Hindlimb muscle (tissue), 1 donor: ENCODE measurements around the gene ABLIM1. TPM values are rescaled to one million over a fixed set of nuclear protein-coding genes. Genes with fewer than 3 reads are reported as not detected.
A peak's percentile ranks its signal among the peaks of the same experiment; 100 is the strongest.

Experiments used
- DNase-seq: peaks from one replicate; pipeline ENCODE4 v3.0.0-alpha.2; 2013
- polyA plus RNA-seq: library from polyadenylated mRNA; unstranded; fragments of 120-200 nt; gene quantifications from one replicate; pipeline ENCODE4 v1.2.1, GENCODE V29; 2013; ENCODE audit not compliant: insufficient read length

The ABLIM1 gene
- polyA plus RNA-seq, 1 donor = 43.9 TPM

DNA sequence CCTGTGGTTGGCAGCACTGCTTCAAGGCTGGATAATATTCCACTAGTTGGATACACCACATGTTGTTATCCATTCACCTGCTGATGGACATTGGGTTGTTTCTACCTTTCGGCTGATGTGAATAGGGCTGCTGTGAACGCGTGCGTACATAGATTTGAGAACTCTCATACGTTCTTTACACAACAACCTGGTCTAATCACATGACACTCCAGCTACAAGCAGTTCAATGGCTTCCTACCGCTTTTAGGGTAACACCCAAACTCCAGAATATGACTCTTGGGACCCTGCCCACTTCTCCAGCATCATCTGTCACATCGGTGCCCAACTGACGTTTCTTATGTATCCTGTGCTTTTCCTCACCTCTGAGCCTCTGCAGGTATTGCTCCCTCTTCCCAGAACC lies 114.6 kb downstream of the ABLIM1 start:
- no peak for DNase-seq

DNA sequence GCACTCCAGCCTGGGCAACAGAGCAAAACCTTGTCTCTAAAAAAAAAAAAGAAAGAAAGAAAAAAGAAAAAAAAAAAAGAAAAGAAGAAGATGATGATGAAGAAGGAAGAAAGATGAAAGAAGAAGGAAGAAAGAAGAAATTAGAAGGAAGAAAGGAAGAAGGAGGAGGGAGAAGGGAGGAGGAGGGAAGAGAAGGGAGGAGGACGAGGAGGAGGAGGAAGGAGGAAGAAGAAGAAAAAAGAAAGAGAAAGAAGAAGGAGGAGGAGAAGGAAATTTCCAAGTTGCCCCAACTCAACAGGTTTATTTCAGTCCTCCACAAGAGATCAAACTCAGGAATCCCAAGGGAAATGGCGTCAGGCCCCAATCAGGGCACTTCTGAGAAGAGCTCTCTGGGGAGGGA lies 115.7 kb downstream of the ABLIM1 start:
- no peak for DNase-seq

DNA sequence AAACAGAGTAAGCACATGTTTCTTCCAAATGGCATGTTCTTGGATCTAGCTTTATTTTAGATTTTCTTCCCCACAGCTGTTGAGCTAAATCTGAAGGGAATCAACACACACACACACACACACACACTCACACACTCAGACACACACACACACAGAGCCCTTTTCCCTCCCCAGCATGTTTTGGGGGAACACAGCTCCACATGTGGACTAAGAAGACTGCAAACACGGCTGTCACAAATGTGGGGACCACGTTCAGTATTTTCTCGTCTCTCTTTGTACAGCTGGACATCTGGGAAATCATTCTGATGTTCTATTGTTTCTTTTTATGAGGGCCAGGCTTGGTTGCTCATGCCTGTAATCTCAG lies 116.3 kb downstream of the ABLIM1 start:
- DNase-seq = no peak

DNA sequence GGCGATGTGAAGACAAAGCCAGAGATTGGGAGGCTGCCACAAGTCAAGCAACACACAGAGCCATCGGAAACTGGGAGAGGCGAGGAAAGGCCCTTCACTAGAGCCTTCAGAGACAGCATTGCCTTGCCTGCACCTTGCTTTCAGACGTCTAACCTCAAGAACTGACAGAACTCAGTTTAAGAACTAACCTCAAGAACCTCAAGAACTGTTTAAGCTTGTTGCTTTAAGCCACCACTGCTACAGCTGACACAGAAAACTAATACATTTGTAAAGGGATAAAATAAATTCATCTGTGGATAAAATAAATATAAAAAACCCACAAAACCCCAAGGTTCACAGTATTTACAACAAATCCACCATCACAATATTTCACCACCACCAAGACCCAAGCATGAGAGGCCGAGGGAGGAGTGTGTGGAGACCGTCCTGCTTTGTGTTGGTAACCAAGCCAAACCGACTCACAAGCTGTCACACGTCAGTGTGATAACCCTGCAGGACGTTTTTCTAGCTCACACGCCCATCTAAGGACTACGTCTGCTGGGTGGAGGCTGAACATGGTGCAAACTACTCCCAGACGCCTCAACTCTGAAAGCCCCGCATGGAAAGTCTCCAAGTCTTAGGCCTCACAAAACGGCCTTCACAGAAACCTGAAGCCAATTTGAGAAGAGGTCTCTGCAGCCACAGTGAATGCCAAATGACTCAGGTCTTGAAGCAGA lies 116.8 kb downstream of the ABLIM1 start:
- DNase-seq = peak; percentile 80

DNA sequence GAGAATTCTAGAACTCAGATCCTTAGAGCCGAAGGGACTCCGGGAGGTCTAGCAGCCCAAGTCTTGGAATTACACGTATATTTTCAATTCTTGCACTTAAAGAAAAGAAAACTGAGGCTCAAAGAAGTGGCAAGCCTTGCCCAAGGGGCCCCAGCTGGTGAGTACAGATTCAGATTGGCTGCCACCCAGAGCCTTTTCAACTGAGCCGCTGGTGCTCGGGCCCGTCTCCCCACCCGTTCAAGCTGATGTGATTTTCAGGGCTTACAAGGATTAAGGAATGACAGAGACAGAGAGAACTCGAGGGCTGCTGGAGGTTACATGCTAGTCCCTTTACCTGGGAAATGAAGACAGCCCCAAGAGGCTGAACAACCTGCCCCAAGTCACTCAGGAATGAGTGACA lies 117.8 kb downstream of the ABLIM1 start:
- DNase-seq = no peak

DNA sequence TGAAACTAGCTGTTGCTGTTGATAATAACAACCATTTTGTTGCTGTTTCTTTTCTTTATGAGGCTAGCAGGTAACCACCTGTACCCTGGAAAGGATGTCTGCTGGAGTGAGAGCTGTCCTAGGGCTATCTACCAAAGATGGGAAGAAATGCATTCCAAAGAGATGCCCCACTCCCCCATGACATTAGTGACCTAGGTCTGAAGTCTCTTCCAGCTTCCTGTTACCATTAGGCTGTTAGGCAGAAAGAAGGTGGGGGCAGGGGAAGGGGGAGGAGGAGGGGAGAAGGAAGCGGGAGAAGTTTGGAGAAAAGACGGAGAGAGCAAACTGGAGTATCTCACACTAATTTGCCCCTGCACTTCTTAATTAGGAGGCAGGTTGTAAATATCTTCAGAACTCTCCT lies 118.5 kb downstream of the ABLIM1 start:
- DNase-seq = no peak

DNA sequence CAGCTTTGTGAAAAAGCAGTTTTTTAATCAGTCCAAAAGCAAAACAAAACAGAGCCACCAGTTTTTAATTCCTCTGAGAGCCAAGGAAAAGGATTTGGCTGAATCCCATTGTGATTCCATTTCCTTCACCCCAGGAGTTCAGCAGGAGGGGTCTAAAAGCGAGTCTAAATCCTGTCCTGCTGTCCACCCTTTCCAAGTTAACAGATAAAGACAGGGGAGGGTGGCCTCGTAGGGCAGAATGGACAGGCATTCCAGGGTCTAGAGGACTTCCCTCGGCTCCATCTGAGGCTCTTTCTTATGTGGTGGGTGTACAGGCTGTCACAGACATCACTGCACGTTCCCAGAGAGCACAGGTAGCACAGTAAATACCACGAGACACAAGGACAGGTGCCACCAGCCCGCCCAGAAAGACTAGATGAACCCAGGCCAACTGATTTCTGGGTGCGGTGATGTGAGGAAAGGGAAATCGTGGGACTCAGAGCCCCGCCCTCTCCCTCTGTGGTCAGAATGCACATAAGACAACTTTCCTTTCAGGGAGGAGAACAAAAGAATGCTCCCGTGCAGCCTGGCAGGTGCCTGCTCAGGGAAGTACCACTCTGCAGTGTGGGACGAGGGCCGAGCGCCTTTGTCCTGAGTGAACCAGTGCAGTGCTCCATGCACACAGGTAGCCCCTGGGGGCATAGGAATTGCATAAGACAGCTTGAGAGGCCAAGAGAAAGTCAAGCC lies 119.7 kb downstream of the ABLIM1 start:
- DNase-seq = no peak

DNA sequence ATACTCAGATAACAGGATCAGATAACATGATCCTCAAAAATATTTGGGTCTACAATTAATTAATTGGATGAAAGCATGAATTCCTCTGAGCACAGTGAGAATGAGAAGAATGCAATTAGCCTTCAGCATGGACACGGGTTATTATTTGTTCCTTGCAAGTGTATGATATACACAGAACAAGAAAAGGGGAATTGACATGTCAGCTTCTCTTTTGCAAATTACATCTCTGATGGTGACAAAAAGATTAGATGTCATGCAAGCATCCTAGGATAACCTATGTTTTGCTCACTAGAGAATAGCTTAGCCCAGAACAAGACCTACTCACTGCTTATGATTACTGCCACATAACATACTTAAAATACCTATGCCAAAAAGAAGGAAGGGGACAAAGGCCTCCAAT lies 120.3 kb downstream of the ABLIM1 start:
- no peak for DNase-seq

DNA sequence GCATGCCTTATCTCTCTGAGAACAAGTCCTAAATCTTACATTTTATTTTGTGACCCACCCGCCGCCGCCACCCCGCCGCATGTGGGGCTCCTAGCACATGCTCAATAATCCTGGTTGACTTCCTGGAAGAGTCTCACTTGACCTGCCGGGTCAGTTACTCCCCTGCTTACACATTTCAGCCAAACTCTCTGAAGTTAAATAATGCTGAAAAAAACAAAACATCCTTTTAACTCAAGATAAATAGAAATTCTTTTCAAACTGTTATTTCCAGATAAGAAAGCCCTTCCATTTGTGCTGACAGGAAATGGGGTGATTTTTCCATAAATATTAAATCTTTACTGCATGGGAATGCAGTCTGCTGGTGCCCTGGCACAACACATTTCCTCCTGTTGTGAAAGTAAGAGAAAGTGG lies 123.5 kb downstream of the ABLIM1 start:
- DNase-seq = no peak

DNA sequence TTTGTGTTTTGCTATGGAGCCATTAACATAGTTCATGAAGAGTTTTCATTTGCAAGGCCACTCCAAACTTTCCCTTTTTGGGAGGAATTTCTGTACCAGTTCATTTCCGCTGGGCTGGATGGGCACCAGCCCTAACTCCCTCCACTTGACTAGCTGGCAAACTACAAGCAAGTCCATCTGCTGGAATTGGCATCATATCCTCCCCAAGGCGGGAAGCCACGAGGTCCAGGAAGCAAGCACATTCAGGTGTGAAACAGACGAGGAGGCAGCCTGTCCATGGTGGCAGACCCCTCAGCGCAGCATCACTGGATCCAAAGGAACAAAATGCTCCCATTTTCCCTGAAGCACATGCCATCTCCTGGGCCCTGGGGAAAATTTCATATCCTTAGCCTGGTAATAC lies 125.8 kb downstream of the ABLIM1 start:
- no peak for DNase-seq

DNA sequence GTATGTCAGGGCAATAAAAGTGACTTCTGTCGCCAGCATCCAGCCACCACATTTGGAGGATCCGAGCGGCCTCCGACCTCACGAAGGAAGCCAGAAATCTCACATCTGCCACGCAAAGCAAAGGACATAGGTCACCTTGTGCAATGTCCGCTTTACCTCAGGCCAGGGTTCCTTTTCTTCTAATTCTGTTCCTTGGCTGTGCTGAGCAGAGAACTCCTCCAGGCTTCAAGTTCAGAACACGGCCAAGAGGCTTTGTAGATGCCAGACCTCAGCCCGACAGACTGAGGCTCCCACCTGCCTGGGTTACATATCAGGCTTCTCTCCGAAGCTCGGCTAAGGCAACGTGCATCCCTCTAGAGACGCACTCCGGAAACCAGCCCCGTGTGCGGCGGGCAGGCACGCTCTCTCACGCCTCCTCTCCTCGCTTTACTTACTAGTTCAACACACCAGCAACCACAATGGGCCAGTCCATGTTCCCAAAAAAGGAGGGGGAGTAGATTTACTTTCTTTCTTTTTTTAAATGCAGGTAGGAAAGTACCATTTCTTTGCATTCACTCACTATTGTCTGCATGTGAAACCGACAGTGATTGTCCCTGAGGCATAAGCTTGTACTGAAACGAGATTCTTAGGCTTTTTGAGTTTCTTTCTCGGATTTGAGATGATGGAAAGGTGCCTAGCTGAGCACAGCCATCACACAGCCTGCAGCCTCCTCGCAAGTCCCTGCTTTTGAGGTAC lies 131.4 kb downstream of the ABLIM1 start:
- peak; percentile 85 for DNase-seq

DNA sequence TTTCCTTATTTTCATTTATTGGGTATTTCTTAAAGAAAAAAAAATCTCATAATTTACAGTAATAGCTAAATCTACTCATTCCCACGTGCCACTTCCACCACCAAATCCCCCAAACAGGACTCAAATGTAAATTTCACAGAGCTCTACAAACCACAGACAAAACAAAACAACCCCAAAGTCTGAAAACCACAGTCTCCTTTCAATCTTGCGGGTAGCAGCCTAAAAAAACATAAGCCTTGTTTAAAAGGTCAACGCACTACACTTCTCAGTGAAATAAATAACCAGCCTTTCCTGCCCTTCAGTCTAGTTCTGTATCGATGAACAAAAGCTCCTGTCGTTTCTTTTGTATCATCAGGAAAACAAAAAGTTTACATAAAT lies 132.0 kb downstream of the ABLIM1 start:
- DNase-seq = no peak

DNA sequence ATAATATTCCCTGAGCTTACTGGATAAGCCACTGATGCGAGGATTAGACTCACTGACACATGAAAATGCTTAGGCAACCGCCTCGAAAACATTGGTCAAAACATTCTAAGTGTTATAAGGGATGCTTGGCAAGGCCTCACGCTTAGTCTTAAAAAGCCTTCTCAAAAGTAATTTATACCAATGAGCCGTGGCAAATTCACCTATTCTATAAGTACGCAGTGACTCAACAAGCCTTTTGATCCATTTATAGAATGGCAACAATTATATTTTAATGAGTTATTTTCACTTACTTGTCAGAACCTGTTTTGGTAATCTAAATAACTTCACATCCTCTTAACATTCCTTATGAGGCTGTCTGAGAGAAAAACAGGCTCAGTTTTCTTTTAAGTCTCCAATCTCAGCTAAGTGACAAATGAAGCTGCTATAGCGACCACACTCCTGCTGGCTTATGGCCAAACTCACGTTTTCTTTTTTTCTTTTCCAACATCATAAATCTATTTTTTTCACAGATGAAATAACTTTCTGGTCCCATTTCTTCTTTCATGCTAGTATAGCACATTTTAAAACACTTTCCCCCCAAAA lies 132.6 kb downstream of the ABLIM1 start:
- DNase-seq = peak; percentile 47

DNA sequence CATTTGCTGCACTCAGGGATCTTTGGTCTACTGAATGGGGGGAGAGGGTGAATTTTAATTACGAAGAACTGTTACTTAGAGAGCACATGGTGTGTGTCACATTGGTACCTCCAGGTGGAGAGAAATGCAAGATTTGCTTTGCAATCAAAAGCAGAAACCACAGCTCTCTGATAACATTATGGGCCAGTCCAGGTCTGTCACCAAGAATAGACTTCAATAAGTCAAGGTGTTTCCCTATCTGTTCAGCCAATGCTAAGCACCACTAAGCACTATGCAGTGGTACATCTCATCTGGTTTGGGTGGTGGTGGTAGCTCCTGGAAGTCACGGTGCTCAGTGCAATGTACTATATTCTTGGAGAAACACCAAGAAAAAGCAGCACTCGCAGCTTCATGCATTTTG lies 134.2 kb downstream of the ABLIM1 start:
- DNase-seq = no peak

DNA sequence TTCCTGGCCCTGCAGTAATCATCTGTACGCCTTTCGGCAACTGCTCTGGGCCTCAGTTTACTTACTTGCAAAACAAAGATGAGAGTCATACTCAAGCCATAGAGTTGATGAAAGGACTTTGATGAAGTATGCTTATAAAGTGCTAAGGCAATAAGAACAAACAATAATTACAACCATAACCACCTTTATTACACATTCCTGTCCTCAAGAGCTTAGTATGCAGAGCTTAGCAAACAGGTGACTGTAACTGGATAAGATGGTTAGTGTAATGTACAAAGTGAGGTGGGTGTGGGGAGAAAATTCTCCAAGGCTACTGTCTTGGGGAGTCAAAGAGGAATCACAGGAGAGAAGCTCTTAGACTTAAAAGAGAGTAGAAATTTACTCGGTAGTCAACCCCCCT lies 136.8 kb downstream of the ABLIM1 start:
- DNase-seq = no peak

DNA sequence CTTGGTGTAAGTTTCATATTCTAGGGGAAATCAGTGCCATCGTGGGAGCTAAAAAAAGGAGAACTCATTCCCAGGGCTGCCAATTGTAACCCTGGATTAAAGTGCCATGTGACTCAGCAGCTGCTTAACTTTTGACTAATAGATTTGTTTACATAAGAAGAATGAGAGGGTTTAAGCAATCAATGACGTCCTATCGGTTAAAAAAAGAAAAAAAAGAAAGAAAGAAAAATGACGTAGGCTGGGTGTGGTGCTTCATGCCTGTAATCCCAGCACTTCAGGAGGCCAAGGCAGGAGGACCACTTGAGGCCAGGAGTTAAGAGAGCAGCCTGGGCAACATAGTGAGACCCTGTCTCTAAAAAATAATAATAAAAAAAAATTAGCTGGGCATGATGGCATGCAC lies 137.6 kb downstream of the ABLIM1 start:
- no peak for DNase-seq

DNA sequence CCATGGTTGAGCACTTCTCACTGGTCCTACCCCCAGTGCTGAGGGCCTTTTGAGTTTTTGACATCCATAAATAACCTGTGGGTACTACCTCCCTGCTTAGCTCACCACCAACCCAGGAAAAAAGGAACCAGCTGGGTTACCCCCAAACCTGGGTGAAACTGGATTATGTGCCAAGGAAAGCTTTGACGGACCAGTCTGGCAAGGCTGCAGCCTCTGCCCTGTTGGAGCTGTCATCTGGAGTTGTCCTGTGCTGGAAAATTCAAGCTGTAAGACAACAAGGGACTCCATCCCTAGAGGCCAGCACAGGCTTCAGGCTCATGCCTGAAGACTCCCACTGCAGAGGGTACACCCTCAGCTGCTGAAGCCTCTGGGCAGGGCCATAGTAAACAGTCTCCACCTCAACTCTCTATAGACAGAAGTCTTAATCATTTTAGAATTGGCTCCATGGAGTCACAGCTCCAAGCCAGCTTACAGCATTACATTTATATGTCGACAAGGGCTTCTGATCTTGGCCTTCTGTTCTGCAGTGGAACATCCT lies 138.2 kb downstream of the ABLIM1 start:
- DNase-seq = no peak

DNA sequence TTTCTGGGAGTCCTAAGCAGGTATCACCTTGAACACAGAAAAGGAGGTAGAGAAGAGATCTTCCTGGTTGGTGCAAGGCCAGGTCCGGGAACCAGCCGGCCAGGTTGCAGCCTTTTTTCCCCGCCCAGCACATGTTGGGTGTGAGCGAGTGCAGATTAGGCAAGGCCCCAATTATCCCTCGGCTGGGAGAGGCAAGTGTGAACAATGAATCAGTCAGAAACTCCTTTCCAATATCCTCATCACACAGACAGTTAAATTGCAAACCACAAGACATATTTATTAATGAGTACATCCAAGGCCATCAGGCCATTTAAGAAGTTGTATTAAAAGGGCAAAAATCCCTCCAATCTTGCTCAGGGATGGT lies 138.8 kb downstream of the ABLIM1 start:
- no peak for DNase-seq

DNA sequence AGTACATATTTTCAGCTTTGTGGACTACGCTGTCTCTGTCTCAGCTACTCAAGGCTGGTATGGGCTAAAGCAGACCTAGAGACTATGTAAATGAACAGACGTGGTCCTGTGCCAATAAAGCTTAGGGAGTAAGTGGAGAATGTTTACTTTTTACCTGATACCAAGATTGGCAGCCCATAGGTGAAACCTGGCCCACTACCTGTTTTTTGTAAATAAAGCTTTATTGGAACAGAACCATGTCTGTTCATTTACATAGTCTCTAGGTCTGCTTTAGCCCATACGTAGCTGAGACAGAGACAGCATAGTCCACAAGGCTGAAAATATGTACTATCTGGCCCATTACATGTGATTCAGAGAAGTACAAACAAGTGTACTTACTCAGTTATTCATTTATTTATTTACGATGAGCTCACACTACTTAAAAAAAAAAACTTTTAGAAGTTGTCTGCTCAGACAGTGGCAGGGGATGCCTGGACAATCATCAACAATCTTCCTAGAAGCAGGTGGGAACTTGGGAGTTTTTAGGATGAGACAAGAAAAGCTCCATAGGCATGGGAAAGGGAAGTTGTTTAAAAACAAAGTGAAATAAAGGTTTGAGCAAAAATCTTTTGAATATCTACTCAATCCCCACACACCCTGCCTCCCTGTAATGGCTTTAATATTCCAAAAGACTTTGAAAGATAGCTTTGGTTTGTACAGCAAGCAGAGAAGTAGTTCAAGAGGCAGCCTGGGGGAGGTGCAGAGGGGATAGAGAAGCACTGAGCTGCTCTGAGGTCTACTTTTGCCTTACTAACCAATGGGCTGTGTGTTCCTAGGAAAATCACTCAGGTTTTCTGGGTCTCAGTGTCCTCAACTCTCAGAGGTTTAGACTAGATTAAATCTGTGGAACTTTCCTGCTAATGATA lies 139.4 kb downstream of the ABLIM1 start:
- DNase-seq = no peak

DNA sequence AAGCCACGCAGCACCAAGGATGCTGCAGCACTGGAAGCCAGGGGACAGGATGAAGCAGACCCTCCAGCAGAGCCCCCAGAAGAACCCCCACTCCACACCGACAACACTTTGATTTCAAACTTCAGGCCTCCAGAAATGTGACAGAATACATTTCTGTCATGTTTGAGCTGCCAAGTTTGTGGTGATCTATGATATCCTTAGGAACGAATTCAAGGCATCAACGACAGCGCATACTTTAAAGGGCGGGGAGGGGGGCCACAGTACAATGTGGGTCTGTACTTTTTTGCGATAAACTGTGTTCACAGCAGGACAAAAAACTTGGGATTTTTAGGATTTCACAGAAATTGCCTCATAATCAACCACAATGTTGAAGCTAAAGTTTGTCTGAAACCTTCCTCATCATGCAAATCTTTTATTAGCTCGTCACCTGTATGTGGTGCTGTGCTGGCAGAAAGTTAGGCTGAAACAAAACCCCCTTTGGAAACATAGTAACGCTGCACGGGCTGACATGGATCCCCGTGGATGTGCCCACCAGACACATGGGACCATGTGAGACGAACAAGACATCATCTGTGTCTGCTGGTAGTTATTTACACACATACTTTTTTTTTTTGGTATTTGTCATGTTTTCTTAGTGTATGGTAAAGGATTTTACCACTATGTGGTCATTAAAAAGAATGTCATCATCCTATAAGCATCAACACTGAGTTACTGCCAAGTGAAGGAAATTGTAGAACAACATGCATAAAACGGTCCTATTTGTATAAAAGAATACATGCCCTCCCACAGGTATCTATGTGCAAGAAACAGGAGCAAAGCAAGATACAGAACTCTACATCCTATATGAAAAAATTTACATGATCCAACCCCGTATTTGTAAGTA lies 140.5 kb downstream of the ABLIM1 start:
- no peak for DNase-seq

DNA sequence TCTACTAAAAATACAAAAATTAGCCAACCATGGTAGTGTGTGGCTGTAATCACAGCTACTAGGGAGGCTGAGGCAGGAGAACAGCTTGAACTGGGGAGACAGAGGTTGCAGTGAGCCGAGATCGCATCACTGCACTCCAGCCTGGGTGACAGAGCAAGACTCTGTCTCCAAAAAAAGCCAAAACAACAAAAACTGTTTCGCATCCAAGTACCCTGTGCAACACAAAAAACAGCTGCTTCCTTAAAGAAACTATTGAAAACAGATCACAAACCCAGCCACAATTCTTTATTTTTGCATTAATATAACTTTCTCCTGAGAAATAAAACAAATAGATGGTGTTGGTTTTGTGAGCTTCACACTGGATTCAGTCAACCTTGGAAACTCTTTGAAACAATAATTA lies 141.7 kb downstream of the ABLIM1 start:
- no peak for DNase-seq
